H1 (cell line): ENCODE results near the gene G3BP1. TPM values are rescaled to one million over a fixed set of nuclear protein-coding genes. Genes with fewer than 3 reads are reported as not detected.

Experiments
- CTCF ChIA-PET: fragments of 300-600 bp; sonication (Branson Sonifier 250); formaldehyde crosslinking; loops from one replicate; lab custom pipeline; 2021; ENCODE audit not compliant: partially characterized antibody; lab: Charles Lee
- POLR2A ChIA-PET: fragments of 300-600 bp; sonication (Branson Sonifier 250); formaldehyde crosslinking; loops from one replicate; lab custom pipeline; 2021; ENCODE audit warnings: inconsistent platforms; ENCODE audit not compliant: partially characterized antibody; lab: Charles Lee
- DNase-seq, 2 experiments: peaks; one replicate each; pipeline versions ENCODE4 v3.0.0 to v3.0.0-alpha.2; 2010 to 2022; ENCODE audit warnings: low spot score in 2 of 2, low read depth in 1 of 2, mixed read lengths in 1 of 2
- FAIRE-seq: peaks from 2 replicates; lab custom pipeline; 2011; peaks lifted over from hg19 to GRCh38; lab: Jason Lieb, UNC
- H2AFZ ChIP-seq: 2 replicates; pipeline ENCODE4 v1.8.1; 2012; ENCODE audit warnings: low read length, inconsistent platforms
- H2AK5ac ChIP-seq: 2 replicates; pipeline ENCODE4 v1.6.1; 2013; ENCODE audit warnings: low read depth, low read length
- H2BK120ac ChIP-seq: replicated peaks from 2 replicates; pipeline ENCODE3; 2013; ENCODE audit warnings: low read depth, low read length, inconsistent platforms
- H2BK12ac ChIP-seq: 2 replicates; pipeline ENCODE4 v1.6.1; 2013; ENCODE audit warnings: low read depth, low read length
- H2BK15ac ChIP-seq: 2 replicates; pipeline ENCODE4 v1.6.1; 2013; ENCODE audit warnings: low read length
- H2BK20ac ChIP-seq: 2 replicates; pipeline ENCODE4 v1.6.1; 2013; ENCODE audit warnings: low read length
- H2BK5ac ChIP-seq: 2 replicates; pipeline ENCODE4 v1.6.1; 2013; ENCODE audit warnings: low read depth, low read length
- H3K14ac ChIP-seq: 2 replicates; pipeline ENCODE4 v1.6.1; 2013; ENCODE audit warnings: inconsistent platforms; ENCODE audit not compliant: insufficient read length
- H3K18ac ChIP-seq: 2 replicates; pipeline ENCODE4 v1.6.1; 2013; ENCODE audit warnings: low read length; ENCODE audit errors: extremely low read depth
- H3K23ac ChIP-seq: 2 replicates; pipeline ENCODE4 v1.6.1; 2013; ENCODE audit warnings: inconsistent platforms; ENCODE audit not compliant: insufficient read length
- H3K23me2 ChIP-seq: 2 replicates; pipeline ENCODE4 v1.6.1; 2013; ENCODE audit warnings: low read depth, low read length
- H3K27ac ChIP-seq: 2 replicates; pipeline ENCODE4 v1.6.1; 2011; ENCODE audit warnings: low read depth, low read length, inconsistent platforms
- H3K27me3 ChIP-seq, 4 experiments: replicated peaks in 1 of 4; 1 replicate in 1 of 4; 2 replicates in 3 of 4; pipeline versions ENCODE4 v1.6.1 to v1.8.1; 2011 to 2013; ENCODE audit warnings: low read length in 3 of 4, mild to moderate bottlenecking in 3 of 4, inconsistent platforms in 2 of 4, mixed read lengths in 2 of 4, moderate library complexity in 1 of 4; ENCODE audit not compliant: control insufficient read depth in 3 of 4, insufficient read depth in 3 of 4; ENCODE audit errors: extremely low read depth in 1 of 4
- H3K36me3 ChIP-seq, 4 experiments: 2 replicates each; pipeline versions ENCODE4 v1.6.1 to v1.8.1; 2011 to 2013; ENCODE audit warnings: mild to moderate bottlenecking in 4 of 4, low read length in 3 of 4, moderate library complexity in 2 of 4, control low read depth in 1 of 4, inconsistent platforms in 1 of 4; ENCODE audit not compliant: insufficient read depth in 4 of 4, control insufficient read depth in 2 of 4
- H3K4ac ChIP-seq: replicated peaks from 2 replicates; pipeline ENCODE3; 2013; ENCODE audit warnings: low read length, low read depth, mixed read lengths, inconsistent platforms; ENCODE audit not compliant: insufficient read length
- H3K4me1 ChIP-seq, 4 experiments: replicated peaks in 1 of 4; 1 replicate in 1 of 4; 2 replicates in 3 of 4; pipeline versions ENCODE4 v1.6.1 to v1.8.1; 2011 to 2013; ENCODE audit warnings: low read length in 3 of 4, inconsistent platforms in 2 of 4, mixed read lengths in 1 of 4; ENCODE audit not compliant: insufficient read depth in 4 of 4, control insufficient read depth in 3 of 4
- H3K4me2 ChIP-seq, 2 experiments: 2 replicates each; pipeline versions ENCODE4 v1.6.1 to v1.8.1; 2011 to 2013; ENCODE audit warnings: low read depth in 2 of 2, low read length in 2 of 2, control low read depth in 1 of 2, inconsistent platforms in 1 of 2, mild to moderate bottlenecking in 1 of 2; ENCODE audit not compliant: insufficient read depth in 1 of 2
- H3K4me3 ChIP-seq, 4 experiments: fragments of 200-600, 300-600 bp in 1 of 4; sonication (generic), shearing (Covaris generic), sonication (Bioruptor Twin) in 1 of 4; 2 replicates each; pipeline versions ENCODE4 v1.5.1 to v1.8.1; 2011 to 2016; ENCODE audit warnings: low read length in 4 of 4, low read depth in 3 of 4, control low read depth in 2 of 4, inconsistent platforms in 2 of 4, mild to moderate bottlenecking in 2 of 4, mixed read lengths in 1 of 4, moderate library complexity in 1 of 4; ENCODE audit not compliant: insufficient read depth in 2 of 4; ENCODE audit errors: extremely low read depth in 1 of 4
- H3K56ac ChIP-seq: replicated peaks from 2 replicates; pipeline ENCODE3; 2013; ENCODE audit warnings: low read depth, mild to moderate bottlenecking, mixed read lengths, low read length, inconsistent platforms; ENCODE audit not compliant: insufficient read length
- H3K79me1 ChIP-seq: 2 replicates; pipeline ENCODE4 v1.6.1; 2013; ENCODE audit warnings: low read depth, low read length, control low read depth
- H3K79me2 ChIP-seq, 2 experiments: 2 replicates each; pipeline versions ENCODE4 v1.6.1 to v1.8.1; 2012 to 2013; ENCODE audit warnings: low read length in 2 of 2, mild to moderate bottlenecking in 2 of 2, inconsistent platforms in 1 of 2; ENCODE audit not compliant: insufficient read depth in 2 of 2, control insufficient read depth in 1 of 2
- H3K9ac ChIP-seq, 4 experiments: replicated peaks in 1 of 4; 1 replicate in 1 of 4; 2 replicates in 3 of 4; pipeline versions ENCODE4 v1.6.1 to v1.8.1; 2011 to 2013; ENCODE audit warnings: low read depth in 3 of 4, low read length in 3 of 4, control low read depth in 2 of 4, mild to moderate bottlenecking in 2 of 4, moderate library complexity in 2 of 4, inconsistent platforms in 1 of 4; ENCODE audit errors: extremely low read depth in 1 of 4
- H3K9me3 ChIP-seq, 2 experiments: 2 replicates each; pipeline versions ENCODE4 v1.6.1 to v1.8.1; 2012 to 2013; ENCODE audit warnings: mild to moderate bottlenecking in 2 of 2, moderate library complexity in 2 of 2, control low read depth in 1 of 2, inconsistent platforms in 1 of 2, low read depth in 1 of 2, low read length in 1 of 2, mixed read lengths in 1 of 2; ENCODE audit not compliant: insufficient read depth in 2 of 2
- H4K20me1 ChIP-seq, 2 experiments: replicated peaks in 1 of 2; 2 replicates each; pipeline versions ENCODE3 to v1.8.1; 2011 to 2013; ENCODE audit warnings: inconsistent platforms in 2 of 2, low read length in 2 of 2, mild to moderate bottlenecking in 1 of 2; ENCODE audit not compliant: insufficient read depth in 2 of 2, control insufficient read depth in 1 of 2
- H4K5ac ChIP-seq: 2 replicates; pipeline ENCODE4 v1.6.1; 2013; ENCODE audit warnings: low read length, low read depth, mixed read lengths, inconsistent platforms; ENCODE audit not compliant: insufficient read length
- H4K8ac ChIP-seq: 2 replicates; pipeline ENCODE4 v1.8.0; 2013; ENCODE audit warnings: mild to moderate bottlenecking, moderate library complexity, low read length, inconsistent platforms; ENCODE audit not compliant: insufficient read depth; ENCODE audit errors: extremely low read depth
- H4K91ac ChIP-seq: replicated peaks from 2 replicates; pipeline ENCODE3; 2013; ENCODE audit warnings: low read length, mixed read lengths, inconsistent platforms; ENCODE audit not compliant: insufficient read length
- RNF2 ChIP-seq: fragments of 200-900, 300-1000 bp; sonication (generic); IDR thresholded peaks from 2 replicates; pipeline ENCODE4 v1.7.1; 2016; ENCODE audit warnings: borderline replicate concordance, low read depth, mild to moderate bottlenecking, antibody characterized with exemption, low read length; ENCODE audit not compliant: poor library complexity, severe bottlenecking; ENCODE audit errors: missing control alignments
- WGBS, 2 experiments: shearing (Covaris generic) in 1 of 2; methylation state at CpG; one replicate each; pipeline versions ENCODE4 v1.1.6 to v1.1.7; 2013 to 2015; ENCODE audit warnings: low lambda C conversion rate in 2 of 2, mixed read lengths in 2 of 2, inconsistent platforms in 1 of 2, low coverage in 1 of 2, missing lambda C conversion rate in 1 of 2; ENCODE audit not compliant: insufficient replicate concordance in 2 of 2, insufficient coverage in 1 of 2, insufficient read length in 1 of 2; ENCODE audit errors: extremely low coverage in 1 of 2, missing lambda C conversion rate in 1 of 2; 5-methylcytosine and 5-hydroxymethylcytosine counted together
- polyA plus RNA-seq, 7 experiments: library from polyadenylated mRNA; depleted of rRNA in 3 of 7; stranded (reverse) in 5 of 7; unstranded in 2 of 7; fragments of >200 nt in 5 of 7; fragments of 200-250 nt in 2 of 7; gene quantifications; 1 replicate in 5 of 7; 2 replicates in 1 of 7; 4 replicates in 1 of 7; pipeline versions ENCODE4 v1.2.1 to v1.2.3, GENCODE V29; 2011 to 2013; ENCODE audit warnings: missing spikeins in 2 of 7, mixed read lengths in 2 of 7
- total RNA-seq: library from RNA; stranded (reverse); fragmentation: NEBNext Ultra II Directional; extraction: Animal tissue kit (Norgen Biotek cat#: 25700); gene quantifications from 2 replicates; pipeline ENCODE4 v1.2.1, GENCODE V29; 2021

G3BP1 gene
- total and polyA plus RNA-seq, 2 of the 8 experiments (the other 6 are each of a cell fraction or from before 2014, with no cell fraction given): 71.2 to 516 TPM

GRCh38 chr5:151847871-151848270, 76.1 kb downstream of the G3BP1 start:
- Histone ChIP-seq H3K4me3 (no peak overlapping the region), H3K9me3 (no peaks in the 10 kb centered on the region), H3K27ac (no peak overlapping the region), H4K20me1 (no peaks in the 10 kb centered on the region), H3K79me1 (no peaks in the 10 kb centered on the region), H2AFZ (no peak overlapping the region), H3K18ac (no peak overlapping the region), H4K91ac (no peak overlapping the region), H3K23me2 (no peaks in the 10 kb centered on the region), H2BK15ac (no peak overlapping the region), H3K27me3 (no peaks in the 10 kb centered on the region; a peak in 1 of 7 replicates), H3K36me3 (no peaks in the 10 kb centered on the region), H3K79me2 (no peaks in the 10 kb centered on the region), H2AK5ac (no peak overlapping the region), H3K14ac (no peak overlapping the region), H2BK120ac (no peak overlapping the region), H3K4me2 (no peak overlapping the region), H3K4ac (no peak overlapping the region), H2BK20ac (no peak overlapping the region), H4K8ac (no peak overlapping the region), H3K4me1 (no peaks in the 10 kb centered on the region), H3K9ac (no peak overlapping the region), H3K23ac (no peak overlapping the region), H2BK5ac (no peak overlapping the region), H4K5ac (no peak overlapping the region), H3K56ac (no peak overlapping the region), H2BK12ac (no peak overlapping the region)
- DNase-seq: no peak
- CTCF ChIA-PET: no interaction called here
- 89% methylated on average over 1 of the region's 1 CpG; no CpG with 5 or more reads in 1 of the 2 experiments for WGBS, 2 experiments
- no peak for FAIRE-seq
- POLR2A ChIA-PET: no interaction called here
- TF ChIP-seq RNF2: no peak
